Measurements from ENCODE around the gene LIN9. TPM values are rescaled to one million over a fixed set of nuclear protein-coding genes. Genes with fewer than 3 reads are reported as not detected.
"Not testable (repeated sequence)": the region's sequence is repeated elsewhere in the genome, so short reads cannot be mapped to it uniquely, and the experiment has no call there.

Gene LIN9
- polyA plus RNA-seq, 1 experiment, result 2.1 TPM

GRCh38 chr1:226344441-226345259 is 35.7 kb upstream of the LIN9 start:
- POLR2A ChIA-PET, result no interaction called here
- DNase-seq (ENCODE audit: low read depth), result no peak
- TF ChIP-seq, protein P1, sequence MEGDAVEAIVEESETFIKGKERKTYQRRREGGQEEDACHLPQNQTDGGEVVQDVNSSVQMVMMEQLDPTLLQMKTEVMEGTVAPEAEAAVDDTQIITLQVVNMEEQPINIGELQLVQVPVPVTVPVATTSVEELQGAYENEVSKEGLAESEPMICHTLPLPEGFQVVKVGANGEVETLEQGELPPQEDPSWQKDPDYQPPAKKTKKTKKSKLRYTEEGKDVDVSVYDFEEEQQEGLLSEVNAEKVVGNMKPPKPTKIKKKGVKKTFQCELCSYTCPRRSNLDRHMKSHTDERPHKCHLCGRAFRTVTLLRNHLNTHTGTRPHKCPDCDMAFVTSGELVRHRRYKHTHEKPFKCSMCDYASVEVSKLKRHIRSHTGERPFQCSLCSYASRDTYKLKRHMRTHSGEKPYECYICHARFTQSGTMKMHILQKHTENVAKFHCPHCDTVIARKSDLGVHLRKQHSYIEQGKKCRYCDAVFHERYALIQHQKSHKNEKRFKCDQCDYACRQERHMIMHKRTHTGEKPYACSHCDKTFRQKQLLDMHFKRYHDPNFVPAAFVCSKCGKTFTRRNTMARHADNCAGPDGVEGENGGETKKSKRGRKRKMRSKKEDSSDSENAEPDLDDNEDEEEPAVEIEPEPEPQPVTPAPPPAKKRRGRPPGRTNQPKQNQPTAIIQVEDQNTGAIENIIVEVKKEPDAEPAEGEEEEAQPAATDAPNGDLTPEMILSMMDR (IDR thresholded peaks at IDR 0.05; ENCODE audit: insufficient read depth, low read depth, low read length), result no peak
- H3K4me3 ChIP-seq (ENCODE audit: low read depth, low read length), result no peak overlapping the region
- CTCF ChIA-PET, result no interaction called here
- 0 out of 2 replicates have a peak, but pooled peaks cover 3% of the 10 kb centered on the region for H3K27me3 ChIP-seq (ENCODE audit: control insufficient read depth, insufficient read depth, low read length)
- H3K36me3 ChIP-seq (ENCODE audit: control insufficient read depth, insufficient read depth, low read length), result no peaks in the 10 kb centered on the region

DNA sequence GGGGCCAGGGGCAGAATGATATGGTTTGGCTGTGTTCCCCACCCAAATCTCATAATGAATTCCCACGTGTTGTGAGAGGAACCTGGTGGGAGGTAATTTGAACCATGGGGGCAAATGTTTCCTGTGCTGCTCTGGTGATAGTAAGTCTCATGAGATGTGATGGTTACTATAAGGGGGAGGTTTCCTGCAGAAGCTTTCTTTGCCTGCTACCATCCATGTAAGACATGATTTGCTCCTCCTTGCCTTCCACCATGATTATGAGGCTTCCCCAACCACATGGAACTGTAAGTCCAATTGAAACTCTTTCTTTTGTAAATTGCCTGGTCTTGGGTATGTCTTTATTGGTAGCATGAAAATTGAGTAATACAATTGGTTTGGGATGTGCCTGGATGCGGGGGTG is 33.7 kb upstream of the LIN9 start:
- POLR2A ChIA-PET, result no interaction called here

GRCh38 chr1:226340111-226340510 is 31.1 kb upstream of the LIN9 start:
- POLR2A ChIA-PET; CTCF ChIA-PET; H3K36me3 ChIP-seq (ENCODE audit: control insufficient read depth, insufficient read depth, low read length); H3K27me3 ChIP-seq (ENCODE audit: control insufficient read depth, insufficient read depth, low read length); H3K4me3 ChIP-seq (ENCODE audit: low read depth, low read length); DNase-seq (ENCODE audit: low read depth): not testable (repeated sequence)

More for the DNA sequence above, 33.7 kb upstream of the LIN9 start:
- no peak for DNase-seq (ENCODE audit: low read depth)
- TF ChIP-seq, protein P1 (IDR thresholded peaks at IDR 0.05; ENCODE audit: insufficient read depth, low read depth, low read length), result no peak
- 0 out of 2 replicates have a peak, but pooled peaks cover 3% of the 10 kb centered on the region for H3K27me3 ChIP-seq (ENCODE audit: control insufficient read depth, insufficient read depth, low read length)
- H3K4me3 ChIP-seq (ENCODE audit: low read depth, low read length), result no peak overlapping the region
- CTCF ChIA-PET, result no interaction called here
- no peaks in the 10 kb centered on the region for H3K36me3 ChIP-seq (ENCODE audit: control insufficient read depth, insufficient read depth, low read length)

DNA sequence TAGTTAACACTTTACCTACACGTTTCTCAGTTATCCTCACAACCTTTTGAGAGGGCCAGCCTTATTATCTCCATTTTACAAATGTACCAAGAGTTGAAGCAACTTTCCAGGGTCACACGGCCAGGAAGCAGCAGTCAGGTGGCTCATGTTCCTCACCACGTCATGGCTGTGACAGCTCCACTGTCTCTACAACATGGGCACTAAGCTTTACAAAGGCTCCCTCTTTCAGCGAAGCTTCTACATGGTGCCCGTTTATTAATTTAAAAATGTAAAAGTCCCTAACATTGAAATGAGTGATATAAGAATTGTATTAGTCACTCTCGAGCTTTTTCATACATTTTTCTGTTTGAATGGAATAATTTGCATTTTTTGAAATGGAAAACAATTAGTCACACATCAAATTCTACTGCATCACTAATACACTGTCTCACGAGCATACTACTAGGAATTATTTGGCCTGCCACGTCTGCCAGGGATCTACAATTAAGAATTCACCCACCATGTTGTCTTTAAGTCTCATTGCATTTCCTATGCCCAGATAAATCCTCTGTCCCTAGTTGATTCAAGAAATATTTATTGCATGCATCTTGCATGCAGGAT is 28.4 kb upstream of the LIN9 start:
- Histone ChIP-seq H3K4me3 (ENCODE audit: low read depth, low read length) (no peak overlapping the region), H3K27me3 (ENCODE audit: control insufficient read depth, insufficient read depth, low read length) (0 out of 2 replicates have a peak, but pooled peaks cover 3% of the 10 kb centered on the region), H3K36me3 (ENCODE audit: control insufficient read depth, insufficient read depth, low read length) (no peaks in the 10 kb centered on the region)
- ChIA-PET POLR2A (no interaction called here), CTCF (interaction anchor here (1.3 kb wide), 1 partner anchor 10 kb away, joined by 3 read pairs; no protein-coding TSS in a partner anchor)
- TF ChIP-seq, protein P1 (IDR thresholded peaks at IDR 0.05; ENCODE audit: insufficient read depth, low read depth, low read length), result no peak
- DNase-seq (ENCODE audit: low read depth), result no peak

DNA sequence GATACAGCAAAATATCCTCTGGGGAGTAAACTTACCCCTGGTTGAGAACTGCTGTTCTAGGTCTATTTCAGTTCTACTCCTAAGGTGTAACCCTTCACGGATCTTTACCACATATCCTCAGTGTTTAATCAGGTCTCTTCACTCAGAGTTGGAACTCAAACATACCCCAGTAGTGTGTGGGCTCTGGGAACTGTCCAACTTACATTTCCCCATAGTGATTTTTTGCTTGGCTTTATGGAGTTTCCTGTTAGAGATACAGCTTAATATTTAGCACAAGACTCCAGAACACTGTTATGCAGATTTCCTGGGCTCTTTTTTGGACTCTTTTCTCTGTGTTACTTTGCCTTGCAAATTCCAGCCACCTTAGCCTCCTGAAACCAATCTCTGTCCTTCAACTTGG is 26.7 kb upstream of the LIN9 start:
- DNase-seq (ENCODE audit: low read depth), result no peak
- no peaks in the 10 kb centered on the region for H3K36me3 ChIP-seq (ENCODE audit: control insufficient read depth, insufficient read depth, low read length)
- TF ChIP-seq, protein P1 (IDR thresholded peaks at IDR 0.05; ENCODE audit: insufficient read depth, low read depth, low read length), result no peak
- POLR2A ChIA-PET, result no interaction called here
- no peak overlapping the region for H3K4me3 ChIP-seq (ENCODE audit: low read depth, low read length)
- CTCF ChIA-PET, result interaction anchor here (1.2 kb wide), 1 partner anchor 138 kb away, joined by 3 read pairs; no protein-coding TSS in a partner anchor
- H3K27me3 ChIP-seq (ENCODE audit: control insufficient read depth, insufficient read depth, low read length), result 0 out of 2 replicates have a peak, but pooled peaks cover 1% of the 10 kb centered on the region
